Right lung (tissue), 5 donors: ENCODE results near the gene TAS2R19. TPM values are rescaled to one million over a fixed set of nuclear protein-coding genes. Genes with fewer than 3 reads are reported as not detected.

Experiments
- DNase-seq, 2 donors: peaks; one replicate each; pipeline ENCODE4 v3.0.0-alpha.2; 2013
- polyA plus RNA-seq, 5 donors: library from polyadenylated mRNA; unstranded; fragments of 120-200 nt; gene quantifications; one replicate each; pipeline versions ENCODE4 v1.2.1 to v1.2.3, GENCODE V29; 2013; ENCODE audit warnings: inconsistent platforms in 1 of 5, low replicate concordance in 1 of 5; ENCODE audit not compliant: insufficient read length in 5 of 5, insufficient read depth in 1 of 5

Gene TAS2R19
- polyA plus RNA-seq, 5 donors = 1.5 to 3.4 (median 2.5) TPM

GRCh38 chr12:10998204-10998603 is 24.2 kb downstream of the TAS2R19 start, which contains the start of gene TAS2R20:
Gene TAS2R20, minus strand, starts transcription at chr12:10998304. Its CDS starts 429 bp downstream, at chr12:10997875.
- no peak for DNase-seq

- peak; percentile 2 to 9 for DNase-seq
Observed at GRCh38 chr12:10994307-10994706, 28.1 kb downstream of the TAS2R19 start.

GRCh38 chr12:10989107-10989506 is 33.3 kb downstream of the TAS2R19 start:
- no peak for DNase-seq

DNA sequence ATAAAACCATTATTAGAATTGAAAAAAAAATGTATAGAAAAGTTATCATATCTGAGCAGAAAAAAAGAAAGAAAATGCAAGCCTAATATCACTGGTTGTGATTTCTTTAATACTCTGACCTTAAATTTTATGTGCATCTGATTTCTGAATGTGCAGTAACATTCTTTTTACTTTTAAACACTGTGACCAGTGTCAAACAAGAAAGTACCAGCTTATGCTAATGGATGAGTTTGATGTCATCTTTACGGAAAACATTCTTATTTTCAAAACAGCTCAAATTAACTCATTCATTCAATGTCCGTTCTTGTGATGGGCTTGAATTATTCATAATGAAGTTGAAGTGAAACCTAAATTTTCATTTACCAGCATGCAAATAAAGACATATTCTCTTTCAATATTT is 35.6 kb downstream of the TAS2R19 start, which contains the start of gene TAS2R50:
TAS2R50 (minus strand) TSS at position 101 of the 400 bp plus-strand sequence; CDS start at position 49, 52 bp downstream.
- DNase-seq = no peak

DNA sequence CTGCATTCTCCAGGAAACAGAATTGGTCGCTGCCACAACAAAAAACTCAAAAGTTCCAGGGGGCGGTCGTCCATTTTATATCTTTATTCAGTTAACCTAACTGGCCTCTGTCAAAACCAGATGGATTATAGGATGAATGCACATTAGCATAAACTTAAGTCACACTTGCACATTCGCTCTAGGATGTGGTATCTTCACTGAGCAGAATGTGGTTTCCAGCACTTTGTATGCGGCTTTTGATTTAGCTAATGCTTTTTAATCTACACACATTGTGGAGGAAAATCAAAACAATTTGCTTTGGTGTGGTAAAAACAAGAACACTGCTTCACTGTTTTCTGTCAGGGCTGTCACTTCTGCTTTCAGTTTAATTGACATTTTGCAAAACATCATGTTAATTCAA is 40.2 kb downstream of the TAS2R19 start:
- no peak for DNase-seq

DNA sequence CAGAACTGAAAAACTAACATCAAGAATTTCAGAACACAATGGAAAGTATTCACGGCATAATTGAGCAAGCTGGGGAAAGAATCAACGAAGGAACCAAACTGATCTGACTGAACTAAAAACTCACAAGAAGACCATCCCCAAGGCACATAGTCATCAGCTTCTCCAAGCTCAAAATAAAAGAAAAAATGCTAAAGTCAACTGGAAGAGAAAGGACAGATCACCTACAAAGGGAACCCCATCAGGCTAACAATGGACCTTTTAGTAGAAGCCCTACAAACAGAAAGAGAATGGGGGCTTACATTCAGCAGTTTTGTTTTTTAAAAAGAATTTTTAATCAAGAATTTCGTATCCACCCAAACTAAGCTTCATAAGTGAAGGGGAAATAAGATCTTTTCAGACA is 47.5 kb downstream of the TAS2R19 start:
- no peak for DNase-seq

Other genes starting within 250 kb of the TAS2R19 start
- gene TAS2R7, start 220.0 kb downstream of the TAS2R19 start, polyA plus RNA-seq = not detected
- gene TAS2R8, start 215.3 kb downstream of the TAS2R19 start, polyA plus RNA-seq = not detected
- not detected for gene TAS2R9, start 212.5 kb downstream of the TAS2R19 start, polyA plus RNA-seq
- 1 to 10 TPM; 1.1 to 3.5 (median 2.4) TPM for gene TAS2R10, start 196.3 kb downstream of the TAS2R19 start, polyA plus RNA-seq
- gene PRR4, start 173.1 kb downstream of the TAS2R19 start, polyA plus RNA-seq = 10 to 100 TPM in 3 of 5 donors, 1 to 10 TPM in 2; 7.2 to 16.9 (median 11.4) TPM
- 10 to 100 TPM in 4 of 5 donors, 1 to 10 TPM in 1; 7.2 to 20.8 (median 14.9) TPM for gene PRH1, start 138.4 kb downstream of the TAS2R19 start, polyA plus RNA-seq
- gene TAS2R13, start 113.1 kb downstream of the TAS2R19 start, polyA plus RNA-seq = under 1 TPM in 3 of 5 donors, not detected in 2; 0.10 to 0.30 (median 0.14) TPM
- under 1 TPM; 0.49 to 0.75 (median 0.71) TPM for gene PRH2, start 93.4 kb downstream of the TAS2R19 start, polyA plus RNA-seq
- gene TAS2R14, start 83.4 kb downstream of the TAS2R19 start, polyA plus RNA-seq = 1 to 10 TPM; 3.6 to 6.0 (median 5.6) TPM
- under 1 TPM in 3 of 5 donors, not detected in 2; 0.11 to 0.37 (median 0.26) TPM for gene TAS2R50, start 35.7 kb downstream of the TAS2R19 start, polyA plus RNA-seq
- gene TAS2R20, start 24.3 kb downstream of the TAS2R19 start, polyA plus RNA-seq = 1 to 10 TPM; 2.1 to 5.1 (median 3.4) TPM
- 1 to 10 TPM; 1.0 to 2.9 (median 2.1) TPM for gene TAS2R31, start 8.8 kb upstream of the TAS2R19 start, polyA plus RNA-seq
- gene TAS2R46, start 39.7 kb upstream of the TAS2R19 start, polyA plus RNA-seq = under 1 TPM in 4 of 5 donors, not detected in 1; 0.13 to 0.43 (median 0.32) TPM
- 1 to 10 TPM in 1 of 5 donors, under 1 TPM in 4; 0.27 to 1.0 (median 0.74) TPM for gene TAS2R43, start 69.7 kb upstream of the TAS2R19 start, polyA plus RNA-seq
- under 1 TPM; 0.22 to 0.51 (median 0.23) TPM for gene TAS2R30, start 112.0 kb upstream of the TAS2R19 start, polyA plus RNA-seq
- 10 to 100 TPM; 11.9 to 15.3 (median 14.2) TPM for gene SMIM10L1, start 148.6 kb upstream of the TAS2R19 start, polyA plus RNA-seq
- not detected for gene TAS2R42, start 164.3 kb upstream of the TAS2R19 start, polyA plus RNA-seq
- under 1 TPM in 2 of 5 donors, not detected in 3; 0.16 to 0.17 TPM for gene PRB3, start 247.1 kb upstream of the TAS2R19 start, polyA plus RNA-seq